Panc1 (cell line): ENCODE results near the gene COL5A1.

Experiments used
- CTCF ChIP-seq: fragments of 450-650 bp; IDR thresholded peaks from 2 replicates; pipeline ENCODE4 v1.5.1; 2017; ENCODE audit warnings: mild to moderate bottlenecking
- POLR2AphosphoS5 ChIP-seq: IDR thresholded peaks from 2 replicates; pipeline ENCODE4 v1.6.1; 2012; ENCODE audit warnings: mild to moderate bottlenecking, low read depth, low read length, moderate library complexity

GRCh38 chr9:134835448-134835847 lies 193.8 kb downstream of the COL5A1 start:
- TF ChIP-seq POLR2AphosphoS5 (no peak), CTCF (no peak)
